ENCODE measurements around the gene LRRC7. TPM values are rescaled to one million over a fixed set of nuclear protein-coding genes. Genes with fewer than 3 reads are reported as not detected.

The LRRC7 gene
- total and polyA plus RNA-seq, 2 experiments from 2014 or later = 1.2 TPM; not detected in 1

- Histone ChIP-seq H3K36me3 (ENCODE audit: insufficient read depth) (no peaks in the 10 kb centered on the region), H3F3A (replicated peaks; ENCODE audit: low read depth) (no peaks in the 10 kb centered on the region), H4K20me1 (replicated peaks; ENCODE audit: insufficient read depth) (no peaks in the 10 kb centered on the region), H3K27me3 (ENCODE audit: insufficient read depth) (no peaks in the 10 kb centered on the region), H3K4me1 (ENCODE audit: insufficient read depth) (no peaks in the 10 kb centered on the region), H3K9me2 (ENCODE audit: insufficient read depth) (no peaks in the 10 kb centered on the region), H2AFZ (no peak overlapping the region), H3K4me2 (no peak overlapping the region), H3K79me2 (replicated peaks; ENCODE audit: insufficient read depth) (no peaks in the 10 kb centered on the region), H3K4me3 (no peak overlapping the region), H3K27ac (ENCODE audit: low read depth) (no peak overlapping the region)
- Mint-ChIP-seq H3K4me1 (0 out of 3 replicates have a peak, but pooled peaks cover 3% of the 10 kb centered on the region), H3K27ac (no peak overlapping the region), H3K27me3 (ENCODE audit: insufficient read depth, low read depth, poor library complexity) (no peaks in the 10 kb centered on the region), H3K9me3 (no peaks in the 10 kb centered on the region), H3K4me3 (no peak overlapping the region), H3K36me3 (ENCODE audit: low read depth) (no peaks in the 10 kb centered on the region)
- DNase-seq (ENCODE audit: low spot score) (no peak), ATAC-seq (no peak)
- no peak for TF ChIP-seq JUNB (IDR thresholded peaks at IDR 0.05; ENCODE audit: unreplicated experiment)
- no peak for TF ChIP-seq STAT1 (IDR thresholded peaks at IDR 0.05; ENCODE audit: unreplicated experiment)
- no peak for TF ChIP-seq NANOG (IDR thresholded peaks at IDR 0.05; ENCODE audit: borderline replicate concordance)
- no peak for TF ChIP-seq CTCF (conservative IDR thresholded peaks at IDR 0.05; ENCODE audit: low read depth in 2 of 2)
- TF ChIP-seq ZNF331 (CRISPR knock-in tag; IDR thresholded peaks at IDR 0.05; ENCODE audit: low read depth) = no peak
- TF ChIP-seq EZH2 (IDR thresholded peaks at IDR 0.05; ENCODE audit: low read depth, unreplicated experiment) = no peak
- no peak for TF ChIP-seq EZH2phosphoT487 (IDR thresholded peaks at IDR 0.05; ENCODE audit: unreplicated experiment)
- no peak for TF ChIP-seq POLR2AphosphoS5 (IDR thresholded peaks at IDR 0.05; ENCODE audit: low read depth)
- no peak for TF ChIP-seq CREB1 (CRISPR knock-in tag; IDR thresholded peaks at IDR 0.05; ENCODE audit: low read depth)
- TF ChIP-seq ZNF114 (CRISPR knock-in tag; IDR thresholded peaks at IDR 0.05) = no peak
- no peak for TF ChIP-seq ETS1 (IDR thresholded peaks at IDR 0.05)
- no peak for TF ChIP-seq REST (IDR thresholded peaks at IDR 0.05; ENCODE audit: unreplicated experiment)
These were observed 208.8 kb downstream of the LRRC7 start for GRCh38 chr1:69776555-69776954.
